Ascending aorta (tissue), 2 donors: ENCODE measurements around the gene PABPC1L. TPM values are rescaled to one million over a fixed set of nuclear protein-coding genes. Genes with fewer than 3 reads are reported as not detected.

Experiments used
- DNase-seq, 2 donors: peaks; one replicate each; pipeline ENCODE4 v3.0.0-alpha.2; 2019; ENCODE audit warnings: low spot score in 2 of 2
- H3K27ac ChIP-seq, 2 donors: fragments of 200-600 bp; sonication (generic); one replicate each; pipeline ENCODE4 v1.5.1; 2016 to 2017; ENCODE audit warnings: mild to moderate bottlenecking in 1 of 2
- H3K27me3 ChIP-seq: fragments of 200-600 bp; sonication (generic); one replicate; pipeline ENCODE4 v1.5.1; 2017
- H3K36me3 ChIP-seq, 2 donors: fragments of 200-600 bp; sonication (generic); one replicate each; pipeline ENCODE4 v1.5.1; 2016
- H3K4me1 ChIP-seq, 2 donors: fragments of 200-600 bp; sonication (generic); one replicate each; pipeline ENCODE4 v1.5.1; 2016 to 2017; ENCODE audit warnings: mild to moderate bottlenecking in 1 of 2
- H3K4me3 ChIP-seq, 2 donors: fragments of 200-600 bp; sonication (generic); one replicate each; pipeline ENCODE4 v1.5.1; 2016 to 2017; ENCODE audit warnings: mild to moderate bottlenecking in 1 of 2
- H3K9me3 ChIP-seq, 2 donors: fragments of 200-600 bp; sonication (generic); one replicate each; pipeline ENCODE4 v1.5.1; 2016
- intact Hi-C: fragments of 100-400 bp; cut with DNase I; formaldehyde crosslinking; loops from one replicate; pipeline ENCODE4 v1.15.1; 2023
- total RNA-seq: library from RNA; depleted of rRNA; stranded (reverse); fragments of >200 nt; gene quantifications from one replicate; pipeline ENCODE4 v1.1.0, GENCODE V29; 2016
- TF ChIP-seq, protein P1 (sequence below), 3 experiments: fragments of 200-600 bp in 2 of 3; fragments of 450-650 bp in 1 of 3; sonication (generic) in 2 of 3; IDR thresholded peaks; one replicate each; pipeline ENCODE4 v1.5.1; 2016 to 2019; ENCODE audit warnings: antibody characterized with exemption in 3 of 3, mild to moderate bottlenecking in 1 of 3, moderate library complexity in 1 of 3

The PABPC1L gene
- total RNA-seq, 1 donor from 2014 or later, result 22.9 TPM

DNA sequence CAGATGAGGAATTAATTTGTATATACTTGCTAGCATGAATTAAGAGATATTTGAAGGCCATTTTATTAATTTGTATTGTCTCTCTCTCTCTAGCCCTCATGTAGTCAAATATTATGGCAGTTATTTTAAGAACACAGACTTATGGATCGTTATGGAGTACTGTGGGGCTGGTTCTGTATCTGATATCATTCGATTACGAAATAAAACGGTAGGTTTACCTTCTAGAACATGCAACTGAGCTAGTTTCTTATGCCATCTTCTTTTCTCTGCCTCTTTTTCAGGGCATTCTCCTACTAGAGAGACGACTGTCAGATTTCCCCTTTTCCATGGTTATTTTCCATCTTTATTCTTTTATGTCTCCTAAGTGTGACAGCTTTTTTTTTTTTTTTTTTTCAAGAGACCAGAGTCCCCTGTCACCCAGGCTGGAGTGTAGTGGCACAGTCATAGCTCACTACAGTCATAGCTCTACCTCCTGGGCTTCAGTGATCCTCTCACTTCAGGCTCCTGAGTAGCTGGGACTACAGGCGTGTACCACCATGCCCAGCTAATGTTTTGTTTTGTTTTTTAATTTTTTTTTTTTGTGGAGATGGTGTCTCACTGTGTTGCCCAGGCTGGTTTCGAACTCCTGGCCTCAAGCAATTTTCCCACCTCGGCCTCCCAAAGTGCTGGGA lies 72.0 kb downstream of the PABPC1L start:
- no peak for DNase-seq
- TF ChIP-seq, protein P1, sequence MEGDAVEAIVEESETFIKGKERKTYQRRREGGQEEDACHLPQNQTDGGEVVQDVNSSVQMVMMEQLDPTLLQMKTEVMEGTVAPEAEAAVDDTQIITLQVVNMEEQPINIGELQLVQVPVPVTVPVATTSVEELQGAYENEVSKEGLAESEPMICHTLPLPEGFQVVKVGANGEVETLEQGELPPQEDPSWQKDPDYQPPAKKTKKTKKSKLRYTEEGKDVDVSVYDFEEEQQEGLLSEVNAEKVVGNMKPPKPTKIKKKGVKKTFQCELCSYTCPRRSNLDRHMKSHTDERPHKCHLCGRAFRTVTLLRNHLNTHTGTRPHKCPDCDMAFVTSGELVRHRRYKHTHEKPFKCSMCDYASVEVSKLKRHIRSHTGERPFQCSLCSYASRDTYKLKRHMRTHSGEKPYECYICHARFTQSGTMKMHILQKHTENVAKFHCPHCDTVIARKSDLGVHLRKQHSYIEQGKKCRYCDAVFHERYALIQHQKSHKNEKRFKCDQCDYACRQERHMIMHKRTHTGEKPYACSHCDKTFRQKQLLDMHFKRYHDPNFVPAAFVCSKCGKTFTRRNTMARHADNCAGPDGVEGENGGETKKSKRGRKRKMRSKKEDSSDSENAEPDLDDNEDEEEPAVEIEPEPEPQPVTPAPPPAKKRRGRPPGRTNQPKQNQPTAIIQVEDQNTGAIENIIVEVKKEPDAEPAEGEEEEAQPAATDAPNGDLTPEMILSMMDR (IDR thresholded peaks at IDR 0.05), result no peak
- Histone ChIP-seq H3K27ac (no peak overlapping the region), H3K9me3 (no peaks in the 10 kb centered on the region), H3K36me3 (peaks cover 26 to 63% of the 10 kb centered on the region in 2 donors), H3K4me3 (no peak overlapping the region), H3K4me1 (no peaks in the 10 kb centered on the region), H3K27me3 (no peaks in the 10 kb centered on the region)
- intact Hi-C loops, result no loop called here

DNA sequence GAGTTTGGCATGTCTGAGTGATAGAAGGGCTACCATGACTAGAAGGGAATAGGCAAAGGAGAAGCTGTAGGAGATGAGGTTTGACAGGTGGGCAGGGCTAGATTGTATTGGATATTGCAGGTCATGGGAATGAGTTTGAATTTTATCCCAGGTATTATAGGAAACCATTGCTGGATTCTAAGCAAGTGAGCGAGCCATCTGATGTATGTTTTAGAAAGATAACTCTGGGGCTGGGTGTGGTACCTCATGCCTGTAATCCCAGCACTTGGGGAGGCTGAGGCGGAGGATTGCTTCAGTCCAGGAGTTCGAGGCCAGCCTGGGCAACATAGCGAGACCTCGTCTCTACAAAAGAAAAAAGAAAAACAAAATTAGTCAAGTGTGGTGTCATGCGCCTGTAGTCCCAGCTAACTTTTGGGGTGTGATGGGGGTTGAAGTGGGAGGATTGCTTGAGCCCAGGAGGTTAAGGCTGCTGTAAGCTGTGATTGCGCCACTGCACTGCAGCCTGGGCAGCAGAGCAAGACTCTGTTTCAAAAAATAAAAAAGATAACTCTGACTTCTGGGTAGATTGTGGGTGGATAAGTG lies 73.3 kb downstream of the PABPC1L start:
- intact Hi-C loops, result no loop called here
- Histone ChIP-seq H3K36me3 (peaks cover 26 to 57% of the 10 kb centered on the region in 2 donors), H3K27me3 (no peaks in the 10 kb centered on the region), H3K4me3 (no peak overlapping the region), H3K27ac (no peak overlapping the region), H3K9me3 (no peaks in the 10 kb centered on the region), H3K4me1 (no peaks in the 10 kb centered on the region)
- TF ChIP-seq, protein P1 (IDR thresholded peaks at IDR 0.05), result no peak
- DNase-seq, result no peak

DNA sequence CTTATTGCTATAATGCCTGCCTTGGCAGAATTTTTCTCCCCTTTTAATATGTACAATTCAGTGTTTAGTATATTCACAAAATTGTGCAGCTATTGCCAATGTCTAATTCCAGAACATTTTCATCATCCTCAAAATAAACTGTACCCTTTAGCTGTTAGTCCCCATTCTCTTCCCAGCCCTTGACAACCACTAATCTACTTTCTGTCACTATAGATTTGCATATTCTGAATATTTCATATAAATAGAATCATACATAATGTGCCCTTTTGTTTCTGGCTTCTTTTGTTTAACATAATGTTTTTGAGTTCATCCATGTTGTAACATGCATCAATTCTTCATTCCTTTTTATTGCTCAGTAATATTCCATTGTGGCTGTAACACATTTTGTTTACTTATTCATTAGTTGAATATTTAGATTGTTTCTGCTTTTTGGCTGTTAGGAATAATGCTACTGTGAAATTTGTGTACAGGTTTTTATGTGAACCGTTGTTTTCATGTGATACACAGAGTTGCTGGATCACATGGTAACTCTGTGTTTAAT lies 78.8 kb downstream of the PABPC1L start:
- no peaks in the 10 kb centered on the region for H3K9me3 ChIP-seq
- DNase-seq, result no peak
- no peaks in the 10 kb centered on the region for H3K27me3 ChIP-seq
- peaks cover 1 to 10% of the 10 kb centered on the region in 2 donors for H3K4me1 ChIP-seq
- H3K27ac ChIP-seq, result no peak overlapping the region
- intact Hi-C loops, result no loop called here
- TF ChIP-seq, protein P1 (IDR thresholded peaks at IDR 0.05), result no peak
- peaks cover 5 to 14% of the 10 kb centered on the region in 2 donors for H3K36me3 ChIP-seq
- H3K4me3 ChIP-seq, result no peak overlapping the region

Other genes starting within 250 kb of the PABPC1L start
- gene CCN5, start 194.7 kb upstream of the PABPC1L start, total RNA-seq, result 377 TPM
- 62.6 TPM for gene KCNK15, start 164.2 kb upstream of the PABPC1L start, total RNA-seq
- 4.0 TPM for gene RIMS4, start 99.5 kb upstream of the PABPC1L start, total RNA-seq
- gene YWHAB, start 24.4 kb upstream of the PABPC1L start, total RNA-seq, result 50.4 TPM
- gene TOMM34, start 50.3 kb downstream of the PABPC1L start, total RNA-seq, result 11.1 TPM
- gene STK4, start 56.5 kb downstream of the PABPC1L start, total RNA-seq, result 20.6 TPM
- gene KCNS1, start 191.1 kb downstream of the PABPC1L start, total RNA-seq, result not detected
- not detected for gene WFDC5, start 205.1 kb downstream of the PABPC1L start, total RNA-seq
- not detected for gene WFDC12, start 214.4 kb downstream of the PABPC1L start, total RNA-seq